Gastroesophageal sphincter (tissue), 4 donors: Measurements from ENCODE around the gene ITGA11. TPM values are rescaled to one million over a fixed set of nuclear protein-coding genes. Genes with fewer than 3 reads are reported as not detected.
"Not testable (repeated sequence)": the region's sequence is repeated elsewhere in the genome, so short reads cannot be mapped to it uniquely, and the experiment has no call there.

Experiments
- ATAC-seq: fragments of 150-250 bp; one replicate; pipeline ENCODE4 v1.9.1; 2016; ENCODE audit warnings: mild to moderate bottlenecking, moderate library complexity
- H3K27ac ChIP-seq, 4 donors: fragments of 200-600 bp; sonication (generic) in 3 of 4; 1 replicate in 3 of 4; 2 replicates in 1 of 4; pipeline ENCODE4 v1.5.1; 2016 to 2019
- H3K27me3 ChIP-seq: fragments of 200-600 bp; sonication (generic); one replicate; pipeline ENCODE4 v1.5.1; 2019
- H3K36me3 ChIP-seq, 2 donors: fragments of 200-600 bp; sonication (generic); one replicate each; pipeline ENCODE4 v1.5.1; 2019; ENCODE audit warnings: control low read depth in 1 of 2
- H3K4me1 ChIP-seq, 3 donors: fragments of 200-600 bp; sonication (generic); 1 replicate in 2 of 3; 2 replicates in 1 of 3; pipeline ENCODE4 v1.5.1; 2016 to 2019; ENCODE audit warnings: control low read depth in 2 of 3
- H3K4me3 ChIP-seq, 2 donors: fragments of 200-600 bp; sonication (generic); one replicate each; pipeline ENCODE4 v1.5.1; 2019; ENCODE audit warnings: mild to moderate bottlenecking in 1 of 2, moderate library complexity in 1 of 2
- H3K9me3 ChIP-seq, 3 donors: fragments of 200-600 bp; sonication (generic); one replicate each; pipeline ENCODE4 v1.5.1; 2017 to 2019; ENCODE audit warnings: control low read depth in 2 of 3
- CTCF ChIP-seq, 4 experiments: fragments of 200-600 bp in 2 of 4; fragments of 450-650 bp in 2 of 4; sonication (generic) in 1 of 4; IDR thresholded peaks; one replicate each; pipeline ENCODE4 v1.5.1; 2017 to 2019; ENCODE audit warnings: antibody characterized with exemption in 4 of 4, mild to moderate bottlenecking in 2 of 4, moderate library complexity in 2 of 4
- EP300 ChIP-seq: sonication (generic); formaldehyde crosslinking; IDR thresholded peaks from one replicate; pipeline ENCODE4 v1.6.1; 2017; ENCODE audit warnings: antibody characterized with exemption, mild to moderate bottlenecking
- POLR2A ChIP-seq, 2 donors: fragments of 450-650 bp; IDR thresholded peaks; one replicate each; pipeline ENCODE4 v1.6.1; 2017; ENCODE audit warnings: antibody characterized with exemption in 2 of 2, mild to moderate bottlenecking in 2 of 2, moderate library complexity in 1 of 2
- POLR2AphosphoS5 ChIP-seq: sonication (generic); formaldehyde crosslinking; IDR thresholded peaks from one replicate; pipeline ENCODE4 v1.6.1; 2017; ENCODE audit warnings: antibody characterized with exemption
- WGBS, 2 donors: methylation state at CpG; one replicate each; pipeline ENCODE4 v1.1.5; 2018; ENCODE audit warnings: low coverage in 1 of 2; 5-methylcytosine and 5-hydroxymethylcytosine counted together
- total RNA-seq, 4 donors: library from RNA; depleted of rRNA; stranded (reverse); fragments of >200 nt; gene quantifications; one replicate each; pipeline ENCODE4 v1.1.0, GENCODE V29; 2016

The ITGA11 gene
- total RNA-seq, 4 donors from 2014 or later = 3.8 to 9.5 (median 6.7) TPM

GRCh38 chr15:68425428-68426060, 6.4 kb downstream of the ITGA11 start:
- Histone ChIP-seq H3K36me3 (no peaks in the 10 kb centered on the region), H3K4me3 (no peak overlapping the region), H3K27me3 (peaks cover 18% of the 10 kb centered on the region), H3K9me3 (no peaks in the 10 kb centered on the region), H3K27ac (no peak overlapping the region), H3K4me1 (peaks cover 0 to 8% (median 0%) of the 10 kb centered on the region in 3 donors)
- 63 to 70% methylated on average over 2 to 4 of the region's 9 CpGs for WGBS, 2 donors
- TF ChIP-seq POLR2AphosphoS5 (no peak), EP300 (no peak), POLR2A (IDR thresholded peaks at IDR 0.05) (no peak), CTCF (IDR thresholded peaks at IDR 0.05) (no peak)
- no peak for ATAC-seq

DNA sequence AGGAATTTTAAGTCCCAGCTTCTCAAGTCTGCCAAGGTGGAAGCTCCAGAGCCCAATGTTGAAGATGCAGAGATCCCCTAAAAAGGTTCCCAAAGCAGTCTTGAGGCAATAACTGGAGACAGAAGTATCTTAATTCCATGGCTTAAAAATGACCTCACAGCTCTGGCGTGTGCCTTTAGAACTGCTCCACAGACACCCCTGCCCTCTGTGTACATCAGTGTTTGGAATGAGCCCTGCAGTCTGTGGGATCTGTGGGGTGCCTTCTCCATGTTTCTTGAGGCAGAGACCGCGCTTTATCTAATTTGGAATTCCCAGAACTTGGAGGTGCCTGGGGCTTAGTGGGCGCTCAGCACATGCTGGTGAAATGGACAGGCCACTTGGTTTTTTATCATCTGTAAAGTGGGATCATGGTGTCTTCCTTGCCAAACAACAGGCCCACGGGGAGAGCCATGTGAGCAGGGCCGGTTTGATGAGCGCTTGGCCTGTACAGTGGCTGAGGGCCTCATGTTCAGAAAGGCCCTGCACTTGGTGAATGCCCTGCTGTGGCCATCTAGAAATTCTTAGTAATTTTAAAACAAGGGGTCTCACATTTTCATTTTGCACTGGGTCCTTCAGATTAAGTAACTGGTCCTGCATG, 7.1 kb downstream of the ITGA11 start:
- Histone ChIP-seq H3K4me3 (no peak overlapping the region), H3K27ac (no peak overlapping the region), H3K36me3 (no peaks in the 10 kb centered on the region), H3K27me3 (peaks cover 14% of the 10 kb centered on the region), H3K4me1 (peaks cover 0 to 7% (median 0%) of the 10 kb centered on the region in 3 donors), H3K9me3 (no peaks in the 10 kb centered on the region)
- WGBS, 2 donors = 93% methylated on average over 4 of the region's 7 CpGs; no CpG with 5 or more reads in 1 of the 2 donors
- ATAC-seq = no peak
- TF ChIP-seq EP300 = no peak
- TF ChIP-seq POLR2A (IDR thresholded peaks at IDR 0.05) = no peak
- no peak for TF ChIP-seq CTCF (IDR thresholded peaks at IDR 0.05)
- TF ChIP-seq POLR2AphosphoS5 = no peak

DNA sequence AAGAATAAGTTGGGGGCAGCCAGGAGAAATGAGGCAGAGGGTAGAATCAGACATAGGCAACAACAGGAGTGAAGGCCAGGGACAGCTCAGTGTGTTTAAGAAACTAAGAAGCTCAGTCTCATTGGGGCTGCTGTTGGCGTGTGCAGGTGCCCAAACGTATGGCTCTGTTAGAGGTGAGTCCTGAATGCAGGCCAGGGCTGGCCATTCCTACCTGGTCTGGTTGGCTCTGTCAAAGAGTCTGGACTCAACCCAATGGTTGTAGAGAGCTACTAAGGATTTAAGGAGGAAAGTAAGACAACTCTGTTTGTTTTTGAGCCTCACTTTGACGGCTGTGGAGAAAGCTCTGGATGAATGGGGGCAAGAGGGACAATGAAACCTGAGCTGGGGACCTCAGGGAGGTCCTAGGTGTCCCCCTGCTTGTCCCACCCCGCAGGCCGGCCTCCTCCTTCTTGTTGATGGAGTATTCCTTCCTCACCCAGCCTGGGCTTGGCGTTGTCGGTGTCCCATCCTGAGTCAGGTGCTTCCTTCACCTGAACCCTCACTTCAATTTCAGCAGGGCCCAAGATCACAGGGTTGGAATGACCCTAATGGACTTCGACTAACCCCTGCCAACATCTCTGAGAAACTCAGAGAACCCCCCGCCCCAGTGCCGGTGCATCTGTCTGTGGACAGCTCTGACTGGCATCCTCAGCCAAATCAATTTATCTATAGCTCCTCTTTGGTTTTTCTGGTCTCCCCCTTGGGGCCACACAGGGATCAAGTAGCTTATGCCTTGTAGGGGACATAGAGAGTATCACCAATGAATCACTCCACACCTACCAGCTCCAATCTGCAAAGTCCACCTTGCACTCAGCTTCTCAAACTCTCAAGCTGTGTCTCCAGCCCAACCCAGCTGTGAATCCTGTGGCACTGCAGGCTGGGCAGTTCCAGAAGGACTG, 8.3 kb downstream of the ITGA11 start:
- H3K4me1 ChIP-seq = peaks cover 0 to 18% (median 9%) of the 10 kb centered on the region in 3 donors
- peaks cover 8% of the 10 kb centered on the region for H3K27me3 ChIP-seq
- H3K36me3 ChIP-seq = no peaks in the 10 kb centered on the region
- no peak for TF ChIP-seq POLR2A (IDR thresholded peaks at IDR 0.05)
- TF ChIP-seq CTCF (IDR thresholded peaks at IDR 0.05) = no peak
- no peak for TF ChIP-seq POLR2AphosphoS5
- no peak for ATAC-seq
- H3K4me3 ChIP-seq = no peak overlapping the region
- no peaks in the 10 kb centered on the region for H3K9me3 ChIP-seq
- H3K27ac ChIP-seq = no peak overlapping the region
- 83 to 88% methylated on average over 3 to 7 of the region's 10 CpGs for WGBS, 2 donors

DNA sequence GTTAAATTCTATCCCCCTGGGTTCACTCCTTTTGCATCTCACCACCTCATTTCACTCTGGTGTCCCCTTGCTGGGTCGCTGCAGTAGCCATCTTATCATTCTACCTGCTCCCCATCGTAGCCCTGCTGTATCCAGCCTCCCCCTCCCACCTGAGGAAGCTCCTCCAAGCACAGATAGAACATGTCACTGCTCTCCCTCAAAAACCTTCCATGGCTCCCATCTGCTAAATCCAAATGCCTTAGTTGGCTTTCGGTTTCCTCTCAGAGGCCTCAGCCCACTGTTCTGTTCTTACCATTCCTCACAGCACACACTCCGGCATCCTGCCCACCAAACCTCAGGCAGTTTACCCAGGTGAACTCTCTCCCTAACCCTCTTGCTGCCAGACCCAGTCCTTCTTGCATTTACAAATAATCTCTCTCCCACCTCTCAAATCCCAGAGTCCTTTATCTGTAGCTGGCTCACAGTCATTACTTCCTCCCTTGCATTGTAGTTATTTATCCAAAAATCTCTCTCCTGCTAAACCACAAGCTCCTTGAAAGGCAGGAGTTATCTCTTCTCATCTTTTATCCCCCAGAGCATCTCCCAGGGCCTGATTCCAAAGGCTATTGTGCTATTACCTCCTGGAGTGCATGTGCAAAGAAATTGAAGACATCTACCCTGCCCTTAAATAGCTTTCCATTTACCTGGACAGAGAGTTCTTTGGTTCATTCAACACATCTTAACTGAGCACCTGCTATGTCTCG, 9.4 kb downstream of the ITGA11 start:
- not testable (repeated sequence) for ATAC-seq, H3K9me3 ChIP-seq, H3K36me3 ChIP-seq, H3K4me3 ChIP-seq, H3K27me3 ChIP-seq
- H3K4me1 ChIP-seq = peaks cover 0 to 29% (median 14%) of the 10 kb centered on the region in 3 donors
- H3K27ac ChIP-seq = peak overlapping the region in 1 of 4 donors; percentile 20
- 91 to 96% methylated on average over 4 of the region's 5 CpGs for WGBS, 2 donors
